ENCODE data around the gene CYP19A1. TPM values are rescaled to one million over a fixed set of nuclear protein-coding genes. Genes with fewer than 3 reads are reported as not detected.

Gene CYP19A1
- total RNA-seq, 3 donors from 2014 or later = 1.0 to 24.9 (median 6.9) TPM

- no peaks in the 10 kb centered on the region for H3K9me3 ChIP-seq
- no peak for DNase-seq (ENCODE audit: low spot score in 2 of 2)
- no peaks in the 10 kb centered on the region for H3K36me3 ChIP-seq
- H3K4me3 ChIP-seq = no peak overlapping the region
- no peak overlapping the region for H3K27ac ChIP-seq
- no peaks in the 10 kb centered on the region for H3K4me1 ChIP-seq
- TF ChIP-seq POLR2AphosphoS5 (IDR thresholded peaks at IDR 0.05) (no peak), CTCF (IDR thresholded peaks at IDR 0.05) (no peak), POLR2A (IDR thresholded peaks at IDR 0.05) (no peak)
- H3K27me3 ChIP-seq = peaks cover 0 to under 1% of the 10 kb centered on the region in 2 donors
- intact Hi-C loops (cut with DNase I; ENCODE audit: low total_unique reads) = no loop called here
Measured at GRCh38 chr15:51335538-51336410, 2.6 kb downstream of the CYP19A1 start.

GRCh38 chr15:51335087-51335486 lies 3.3 kb downstream of the CYP19A1 start:
- no peaks in the 10 kb centered on the region for H3K4me1 ChIP-seq
- intact Hi-C loops (cut with DNase I; ENCODE audit: low total_unique reads) = no loop called here

GRCh38 chr15:51334011-51334451 lies 4.4 kb downstream of the CYP19A1 start:
- no peak overlapping the region for H3K4me3 ChIP-seq
- H3K27ac ChIP-seq = no peak overlapping the region
- no peaks in the 10 kb centered on the region for H3K4me1 ChIP-seq
- no peaks in the 10 kb centered on the region for H3K27me3 ChIP-seq
- TF ChIP-seq CTCF (IDR thresholded peaks at IDR 0.05) = no peak
- no peak for TF ChIP-seq POLR2A (IDR thresholded peaks at IDR 0.05)
- TF ChIP-seq POLR2AphosphoS5 (IDR thresholded peaks at IDR 0.05) = no peak
- no peak for DNase-seq (ENCODE audit: low spot score in 2 of 2)
- intact Hi-C loops (cut with DNase I; ENCODE audit: low total_unique reads) = no loop called here
- H3K9me3 ChIP-seq = no peaks in the 10 kb centered on the region
- no peaks in the 10 kb centered on the region for H3K36me3 ChIP-seq

More at GRCh38 chr15:51335087-51335486, 3.3 kb downstream of the CYP19A1 start:
- Histone ChIP-seq H3K4me3 (no peak overlapping the region), H3K9me3 (no peaks in the 10 kb centered on the region), H3K36me3 (no peaks in the 10 kb centered on the region), H3K27ac (no peak overlapping the region), H3K27me3 (no peaks in the 10 kb centered on the region)
- no peak for DNase-seq (ENCODE audit: low spot score in 2 of 2)
- TF ChIP-seq CTCF (IDR thresholded peaks at IDR 0.05) = no peak
- no peak for TF ChIP-seq POLR2A (IDR thresholded peaks at IDR 0.05)
- TF ChIP-seq POLR2AphosphoS5 (IDR thresholded peaks at IDR 0.05) = no peak

GRCh38 chr15:51333571-51333970 lies 4.8 kb downstream of the CYP19A1 start:
- intact Hi-C loops (cut with DNase I; ENCODE audit: low total_unique reads) = no loop called here
- DNase-seq (ENCODE audit: low spot score in 2 of 2) = no peak
- Histone ChIP-seq H3K27ac (no peak overlapping the region), H3K36me3 (no peaks in the 10 kb centered on the region), H3K27me3 (no peaks in the 10 kb centered on the region), H3K4me3 (no peak overlapping the region), H3K9me3 (no peaks in the 10 kb centered on the region), H3K4me1 (no peaks in the 10 kb centered on the region)
- TF ChIP-seq POLR2A (IDR thresholded peaks at IDR 0.05) (no peak), CTCF (IDR thresholded peaks at IDR 0.05) (no peak), POLR2AphosphoS5 (IDR thresholded peaks at IDR 0.05) (no peak)
